ENCODE measurements around the gene PLEKHA6.
A peak's percentile ranks its signal among the peaks of the same experiment; 100 is the strongest.

PLEKHA6 gene

DNA sequence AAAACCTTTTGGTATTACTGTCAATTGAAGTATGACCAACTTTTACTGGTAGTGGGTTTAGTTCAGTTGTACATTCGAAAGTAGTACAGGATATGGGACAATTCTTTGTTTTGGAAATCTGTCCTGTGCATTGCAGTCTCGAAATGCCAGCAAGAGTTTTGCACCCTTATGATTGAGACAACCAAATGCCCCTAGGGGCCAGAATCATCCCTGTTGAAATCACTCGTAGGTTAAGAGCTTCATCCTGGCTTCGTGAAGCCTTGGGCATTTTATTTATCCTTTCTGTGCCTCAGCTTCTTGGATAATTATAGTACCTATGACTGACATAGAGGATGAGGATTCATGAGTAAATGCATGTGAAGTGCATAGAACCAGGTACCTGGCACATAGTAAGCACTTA, 143.5 kb downstream of the PLEKHA6 start:
- TF ChIP-seq, protein P1, sequence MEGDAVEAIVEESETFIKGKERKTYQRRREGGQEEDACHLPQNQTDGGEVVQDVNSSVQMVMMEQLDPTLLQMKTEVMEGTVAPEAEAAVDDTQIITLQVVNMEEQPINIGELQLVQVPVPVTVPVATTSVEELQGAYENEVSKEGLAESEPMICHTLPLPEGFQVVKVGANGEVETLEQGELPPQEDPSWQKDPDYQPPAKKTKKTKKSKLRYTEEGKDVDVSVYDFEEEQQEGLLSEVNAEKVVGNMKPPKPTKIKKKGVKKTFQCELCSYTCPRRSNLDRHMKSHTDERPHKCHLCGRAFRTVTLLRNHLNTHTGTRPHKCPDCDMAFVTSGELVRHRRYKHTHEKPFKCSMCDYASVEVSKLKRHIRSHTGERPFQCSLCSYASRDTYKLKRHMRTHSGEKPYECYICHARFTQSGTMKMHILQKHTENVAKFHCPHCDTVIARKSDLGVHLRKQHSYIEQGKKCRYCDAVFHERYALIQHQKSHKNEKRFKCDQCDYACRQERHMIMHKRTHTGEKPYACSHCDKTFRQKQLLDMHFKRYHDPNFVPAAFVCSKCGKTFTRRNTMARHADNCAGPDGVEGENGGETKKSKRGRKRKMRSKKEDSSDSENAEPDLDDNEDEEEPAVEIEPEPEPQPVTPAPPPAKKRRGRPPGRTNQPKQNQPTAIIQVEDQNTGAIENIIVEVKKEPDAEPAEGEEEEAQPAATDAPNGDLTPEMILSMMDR (IDR thresholded peaks at IDR 0.05; ENCODE audit: control insufficient read depth, extremely low read depth, insufficient read depth) = no peak
- no peak overlapping the region for H3K4me3 ChIP-seq (ENCODE audit: low read depth, low read length)
- no peak for DNase-seq (ENCODE audit: low read depth)

DNA sequence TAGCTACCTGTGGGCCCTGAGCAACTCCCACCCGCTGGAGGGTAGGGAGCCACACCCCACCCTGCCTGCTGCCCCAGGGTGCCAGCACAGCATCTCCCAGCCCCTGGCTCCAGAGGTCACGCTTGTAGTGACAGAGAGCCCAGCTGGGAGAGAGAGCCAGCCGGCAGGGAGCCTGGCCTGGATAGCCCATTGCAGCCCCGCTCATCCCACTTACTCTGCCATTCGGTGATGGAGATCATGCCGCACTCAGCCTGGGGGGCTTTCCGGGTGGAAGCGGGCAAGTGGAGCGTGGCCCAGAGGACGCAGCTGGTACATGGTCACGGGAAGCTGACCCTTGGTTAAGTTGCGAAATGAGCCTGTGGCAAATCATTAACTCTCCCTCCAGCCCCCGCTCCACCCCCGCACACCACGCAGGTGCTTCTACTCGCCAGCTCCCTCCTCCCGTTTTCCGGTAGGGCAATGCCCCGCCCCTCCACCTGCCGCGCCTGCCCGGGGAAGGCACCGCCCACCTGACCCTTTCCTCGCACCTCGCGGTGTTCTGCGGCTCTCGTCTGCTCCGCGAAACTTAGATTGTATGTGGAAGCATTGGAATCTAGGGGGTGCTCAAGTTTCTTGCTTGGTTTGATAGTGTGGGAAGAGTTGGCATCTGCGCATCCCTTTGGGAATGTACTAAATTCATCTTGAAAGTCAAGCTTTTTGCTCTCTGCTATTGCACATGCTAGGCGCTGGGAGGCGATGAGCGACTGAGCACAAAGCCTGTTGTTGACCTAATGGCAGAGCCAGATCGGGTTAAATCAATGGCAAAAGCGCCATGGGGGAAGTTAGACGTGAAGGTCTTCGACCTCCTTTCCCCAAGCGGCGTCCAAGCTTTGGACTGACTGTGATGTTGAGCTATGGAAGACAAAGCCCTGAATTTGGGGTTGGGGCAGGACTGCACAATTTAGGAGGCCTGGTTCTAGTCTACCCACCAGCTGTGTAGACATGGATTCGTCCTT, 145.8 kb downstream of the PLEKHA6 start, which contains the start of gene GOLT1A:
TSS of gene GOLT1A (minus strand) at position 321 of the 995 bp plus-strand sequence. CDS start at position 239, 82 bp downstream.
- peak; percentile 69 for DNase-seq (ENCODE audit: low read depth)
- peak within 1 kb of the TSS; percentile 59 for H3K4me3 ChIP-seq (ENCODE audit: low read depth, low read length)
- TF ChIP-seq, protein P1 (IDR thresholded peaks at IDR 0.05; ENCODE audit: control insufficient read depth, extremely low read depth, insufficient read depth) = peak; percentile 91

DNA sequence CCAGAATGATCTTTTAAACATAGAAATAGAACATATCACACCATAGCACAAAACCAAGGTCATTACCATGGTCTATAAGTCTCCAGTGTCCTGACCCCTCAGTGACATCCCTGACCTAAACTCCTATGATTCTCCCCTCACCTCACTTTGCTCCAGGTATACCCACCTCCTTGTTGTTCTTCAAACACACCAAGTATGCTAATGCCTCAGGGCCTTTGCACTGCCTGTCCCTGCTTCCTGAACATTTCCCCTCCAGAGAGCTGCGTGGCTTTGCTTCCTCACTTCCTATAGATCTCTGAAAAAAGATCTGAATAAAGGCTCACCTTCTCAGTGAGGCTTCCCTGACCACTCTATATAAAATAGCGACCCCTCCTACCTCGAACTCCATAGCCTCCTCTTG, 147.0 kb downstream of the PLEKHA6 start:
- no peak for DNase-seq (ENCODE audit: low read depth)
- no peak overlapping the region for H3K4me3 ChIP-seq (ENCODE audit: low read depth, low read length)
- TF ChIP-seq, protein P1 (IDR thresholded peaks at IDR 0.05; ENCODE audit: control insufficient read depth, extremely low read depth, insufficient read depth) = no peak

DNA sequence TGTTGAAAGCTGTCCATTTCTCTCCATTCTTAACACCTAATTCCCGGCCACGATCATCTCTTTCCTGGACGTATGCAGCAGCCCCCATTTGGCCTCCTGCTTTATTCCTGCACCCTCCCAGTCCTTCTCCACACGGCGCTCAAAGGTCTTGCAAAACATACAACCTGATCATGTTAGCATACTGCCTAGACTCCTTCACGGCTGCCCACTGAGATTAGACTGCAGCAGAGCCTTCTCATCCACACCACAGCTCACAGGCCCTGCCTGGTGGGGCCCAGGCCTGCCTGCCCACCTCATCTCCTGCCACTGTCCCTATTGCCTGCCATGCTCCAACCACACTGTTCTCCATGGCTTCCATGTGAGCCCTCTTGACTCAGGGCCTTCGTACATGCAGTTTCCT, 148.7 kb downstream of the PLEKHA6 start:
- DNase-seq (ENCODE audit: low read depth) = no peak
- no peak overlapping the region for H3K4me3 ChIP-seq (ENCODE audit: low read depth, low read length)
- TF ChIP-seq, protein P1 (IDR thresholded peaks at IDR 0.05; ENCODE audit: control insufficient read depth, extremely low read depth, insufficient read depth) = no peak

DNA sequence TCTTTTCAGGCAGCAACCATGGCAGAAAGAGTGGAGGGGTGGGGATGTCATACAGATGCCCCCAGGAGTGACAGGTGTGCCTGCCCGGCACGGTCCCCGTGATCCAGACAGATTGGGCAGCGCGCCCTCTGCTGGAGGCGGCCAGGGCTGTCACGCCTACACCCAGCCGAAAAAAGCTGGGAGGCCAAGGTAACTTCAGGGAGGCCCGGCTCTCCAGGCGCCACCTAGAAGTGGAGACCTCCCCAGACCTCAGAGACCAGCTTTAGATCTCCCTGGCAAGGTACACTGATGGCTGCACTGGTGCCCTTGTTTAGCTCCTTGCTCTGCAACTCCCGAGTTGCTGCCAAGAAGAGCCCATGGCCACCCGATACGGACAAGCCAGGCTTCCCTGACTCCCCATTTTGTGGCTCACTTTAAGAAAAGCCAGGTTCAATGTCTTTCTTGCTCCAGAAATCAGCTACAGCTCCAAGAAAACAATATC, 152.6 kb downstream of the PLEKHA6 start:
- no peak overlapping the region for H3K4me3 ChIP-seq (ENCODE audit: low read depth, low read length)
- no peak for DNase-seq (ENCODE audit: low read depth)

DNA sequence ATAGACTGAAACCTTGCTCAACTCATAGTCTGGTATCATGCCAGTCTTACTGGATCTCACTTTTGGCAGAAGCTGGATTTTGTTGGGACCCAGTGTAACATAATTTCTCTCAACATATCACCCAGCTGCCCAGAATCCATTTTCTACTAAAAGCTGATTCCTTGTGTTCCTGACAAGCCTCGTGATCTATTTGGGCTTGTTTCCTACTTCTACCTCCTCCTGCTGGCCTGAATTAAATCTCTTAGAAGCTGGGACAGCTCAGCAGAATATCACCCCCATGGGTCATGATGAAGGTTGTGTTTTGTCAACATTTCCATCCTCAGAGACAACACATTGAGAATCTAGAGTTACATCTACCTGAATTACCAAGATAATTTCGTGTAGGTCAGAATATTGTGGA, 153.6 kb downstream of the PLEKHA6 start:
- H3K4me3 ChIP-seq (ENCODE audit: low read depth, low read length) = no peak overlapping the region
- TF ChIP-seq, protein P1 (IDR thresholded peaks at IDR 0.05; ENCODE audit: control insufficient read depth, extremely low read depth, insufficient read depth) = peak; percentile 18; the same call in 1 of the 2 replicates
- no peak for DNase-seq (ENCODE audit: low read depth)

More for the DNA sequence above, 152.6 kb downstream of the PLEKHA6 start:
- TF ChIP-seq, protein P1 (IDR thresholded peaks at IDR 0.05; ENCODE audit: control insufficient read depth, extremely low read depth, insufficient read depth) = peak; percentile 97

Measured in LNCaP clone FGC (cell line).